Activated T-cell treated with anti-CD3 and anti-CD28 coated beads for 4 hours (primary cell): ENCODE measurements around the gene EDEM1.
"Not testable (repeated sequence)": the region's sequence is repeated elsewhere in the genome, so short reads cannot be mapped to it uniquely, and the experiment has no call there.

Source experiments
- DNase-seq: peaks from one replicate; pipeline ENCODE4 v3.0.0-alpha.2; 2020

EDEM1 gene

DNA sequence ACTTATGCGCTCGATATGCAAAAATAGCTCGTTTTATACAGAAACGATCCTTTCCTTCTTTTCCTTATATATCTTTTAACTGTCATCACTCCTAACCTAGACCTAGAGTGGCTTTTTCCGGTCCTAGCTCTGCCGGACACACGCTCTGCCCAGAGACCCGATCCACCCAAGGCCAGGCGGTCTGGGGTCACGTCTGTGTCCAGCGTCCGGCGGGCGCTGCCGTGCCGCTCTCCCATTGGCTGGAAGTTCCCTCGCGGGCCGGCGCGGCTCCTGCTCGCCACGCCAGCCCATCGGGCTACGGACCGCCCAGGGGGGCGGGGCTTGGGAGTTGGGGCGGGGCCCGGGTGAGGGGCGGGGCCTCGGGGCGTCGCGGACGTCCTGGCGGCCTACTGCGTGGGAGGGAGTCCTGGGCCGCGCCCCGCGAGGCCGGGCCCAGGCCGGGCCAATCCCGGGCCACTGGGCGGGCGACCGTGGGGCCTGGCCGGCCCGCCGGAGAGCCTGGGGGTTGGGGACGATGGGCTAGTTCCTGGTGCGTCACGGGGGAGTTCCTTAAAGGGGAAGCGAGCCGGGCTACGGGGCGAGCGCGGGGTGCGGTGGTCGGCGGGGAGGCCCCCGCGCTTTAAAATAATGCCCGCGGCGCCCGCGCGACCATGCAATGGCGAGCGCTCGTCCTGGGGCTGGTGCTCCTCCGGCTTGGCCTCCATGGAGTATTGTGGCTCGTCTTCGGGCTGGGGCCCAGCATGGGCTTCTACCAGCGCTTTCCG lies at the start of gene EDEM1:
Gene EDEM1 (plus strand): TSS at position 552 of the 764 bp plus-strand sequence. CDS start 99 bp downstream, at position 651.
- DNase-seq = peak; percentile 94

DNA sequence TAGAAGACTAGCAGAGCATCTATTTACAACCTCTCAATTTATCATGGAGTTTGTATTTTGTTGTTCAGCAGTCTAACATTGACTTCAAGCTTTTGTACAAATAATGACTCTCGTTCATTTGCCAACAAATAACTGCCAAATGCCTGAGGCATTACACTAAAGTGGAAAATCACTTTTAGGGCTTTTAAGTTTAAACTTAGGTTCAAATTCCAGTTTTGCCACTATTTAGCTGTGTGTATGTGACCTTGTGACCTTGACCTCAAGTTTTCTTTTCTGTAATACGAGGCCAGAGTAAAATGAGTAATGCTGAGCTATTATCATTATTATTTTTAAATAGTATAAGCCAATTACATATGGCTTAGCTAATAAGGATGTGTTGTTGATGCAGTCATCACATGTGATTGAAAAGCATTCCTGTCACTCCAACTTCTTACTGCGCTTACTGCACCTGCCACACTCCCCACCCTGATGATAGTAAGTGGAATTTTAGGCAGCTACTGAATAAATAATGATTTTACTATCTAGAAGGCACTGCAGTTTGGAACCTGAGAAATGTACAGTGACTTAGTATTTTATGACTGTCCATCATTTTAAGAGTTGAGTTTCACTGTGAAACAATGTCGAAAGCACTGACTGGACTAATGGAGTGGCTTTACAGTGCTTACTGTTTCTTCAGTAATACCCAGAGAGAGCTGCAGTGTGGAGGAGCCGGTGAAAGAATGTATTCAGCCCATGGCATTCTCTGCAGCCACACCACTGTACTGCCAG lies 49.1 kb upstream of the EDEM1 start:
- DNase-seq = no peak

DNA sequence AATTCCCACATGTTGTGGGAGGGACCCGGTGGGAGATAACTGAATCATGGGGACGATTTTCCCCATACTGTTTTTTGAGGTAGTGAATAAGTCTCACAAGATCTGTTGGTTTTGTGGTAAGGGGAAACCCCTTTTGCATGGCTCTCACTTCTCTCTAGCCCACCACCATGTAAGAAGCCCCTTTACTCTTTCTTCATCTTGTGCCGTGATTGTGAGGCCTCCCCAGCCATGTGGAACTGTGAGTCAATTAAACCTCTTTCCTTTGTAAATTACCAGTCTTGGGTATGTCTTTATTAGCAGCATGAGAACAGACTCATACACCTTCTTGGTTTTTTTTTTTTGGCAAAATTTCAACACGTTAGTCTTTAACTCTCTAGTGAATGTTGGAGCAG lies 47.3 kb upstream of the EDEM1 start:
- no peak for DNase-seq

DNA sequence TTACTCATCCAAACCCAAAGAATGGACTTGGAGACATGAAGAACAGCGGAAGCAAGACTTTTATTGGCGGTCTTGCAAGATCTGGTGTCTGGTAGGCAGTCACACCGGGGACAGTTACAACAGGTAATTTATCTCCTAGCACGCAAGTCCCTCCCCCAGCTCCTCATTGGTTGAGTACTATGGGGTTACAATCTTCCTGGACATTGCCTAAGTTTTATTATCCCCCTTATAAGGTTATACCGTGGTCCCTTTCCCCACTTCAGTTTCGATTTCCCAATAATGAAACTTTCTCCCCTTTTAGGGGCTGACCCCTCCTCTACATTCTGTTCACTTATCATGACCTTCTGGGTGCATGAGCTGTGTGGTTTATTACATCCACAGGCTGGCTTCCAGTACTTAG lies 46.7 kb upstream of the EDEM1 start:
- DNase-seq = no peak

DNA sequence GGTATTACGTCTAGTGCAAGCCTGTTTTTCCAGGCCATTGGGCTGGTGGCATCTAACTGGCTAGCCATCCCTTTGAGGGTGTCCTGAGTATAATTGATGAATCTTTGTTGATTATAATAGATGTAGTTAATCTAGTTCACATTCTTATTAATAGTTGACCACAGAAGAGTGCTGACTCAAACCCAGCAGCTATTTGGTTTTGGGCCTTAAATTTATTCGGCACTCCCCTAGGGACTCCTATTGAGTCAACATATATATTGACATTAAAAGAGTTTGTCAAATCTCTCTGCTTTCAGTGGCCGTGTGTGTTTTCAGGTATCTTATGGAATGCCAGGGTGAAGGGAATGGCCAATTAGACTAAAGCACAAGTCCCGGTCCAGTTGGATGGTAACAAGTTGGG lies 45.7 kb upstream of the EDEM1 start:
- DNase-seq = no peak

DNA sequence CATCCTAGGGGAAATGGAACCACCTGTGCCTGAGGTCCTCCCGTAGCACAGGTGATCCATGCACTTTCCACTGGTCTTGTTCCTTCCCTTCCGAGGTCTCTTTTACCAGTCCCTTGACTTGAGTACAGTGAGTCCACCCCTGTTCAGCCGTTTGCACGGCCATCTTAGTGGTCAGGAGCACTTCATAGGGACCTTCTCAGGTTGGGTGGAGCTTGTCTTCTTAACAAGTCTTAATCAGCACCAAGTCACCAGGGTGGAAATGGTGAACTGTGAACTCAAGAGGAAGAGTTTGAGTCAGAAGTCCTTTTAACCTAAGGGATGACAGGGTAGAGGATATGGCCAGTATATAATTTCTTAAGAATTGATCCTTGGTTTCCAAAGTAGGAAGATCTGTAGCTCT lies 44.0 kb upstream of the EDEM1 start:
- DNase-seq = no peak

DNA sequence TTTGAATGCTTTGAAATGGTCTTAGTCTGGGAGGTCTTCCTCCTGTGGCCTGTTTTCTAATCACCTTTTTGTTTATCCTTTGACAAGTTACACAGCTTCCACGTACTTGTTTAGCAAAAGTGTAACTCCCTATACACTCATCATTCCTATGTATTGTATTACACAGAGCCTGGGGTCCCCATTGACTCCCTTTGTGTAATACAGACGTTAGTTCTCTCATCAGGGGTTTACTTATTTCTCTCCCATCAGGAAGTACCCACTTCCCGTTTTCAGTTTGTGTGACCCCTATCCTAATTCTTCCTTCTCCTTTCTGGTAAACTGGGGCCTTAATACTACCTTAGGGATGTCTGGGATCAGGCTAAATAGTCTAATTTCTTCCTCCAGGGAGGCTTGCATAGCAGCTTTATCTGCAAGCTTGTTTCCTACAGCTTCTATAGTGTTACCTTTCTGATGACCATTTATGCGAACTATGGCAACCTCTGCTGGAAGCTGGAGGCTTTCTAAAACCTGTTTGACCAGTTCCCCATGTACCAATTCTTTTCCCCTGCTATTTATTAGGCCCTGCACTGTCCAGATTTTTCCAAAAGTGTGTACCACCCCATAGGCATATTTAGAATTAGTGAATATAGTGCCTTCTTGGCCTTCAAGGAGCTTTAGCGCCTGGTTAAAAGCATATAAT lies 43.1 kb upstream of the EDEM1 start:
- DNase-seq = no peak

DNA sequence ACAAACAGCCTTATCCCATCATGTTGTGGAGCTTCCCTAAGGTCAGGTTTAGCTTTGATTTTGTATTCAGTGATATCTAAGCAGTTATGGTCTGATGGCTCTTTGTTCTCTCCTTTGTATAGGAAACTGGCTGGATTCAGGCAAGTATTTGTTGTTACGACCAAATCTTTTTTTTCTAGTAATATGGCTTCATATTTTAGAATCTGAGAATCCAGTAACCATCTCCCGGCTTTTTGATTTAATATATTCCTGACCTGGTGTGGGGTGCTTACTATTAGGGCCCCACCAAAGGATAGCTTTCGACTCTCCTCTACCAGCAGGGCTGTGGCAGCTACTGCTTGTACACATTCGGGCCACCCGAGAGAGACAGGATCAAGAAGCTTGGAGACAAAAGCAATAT lies 42.4 kb upstream of the EDEM1 start:
- DNase-seq = no peak

DNA sequence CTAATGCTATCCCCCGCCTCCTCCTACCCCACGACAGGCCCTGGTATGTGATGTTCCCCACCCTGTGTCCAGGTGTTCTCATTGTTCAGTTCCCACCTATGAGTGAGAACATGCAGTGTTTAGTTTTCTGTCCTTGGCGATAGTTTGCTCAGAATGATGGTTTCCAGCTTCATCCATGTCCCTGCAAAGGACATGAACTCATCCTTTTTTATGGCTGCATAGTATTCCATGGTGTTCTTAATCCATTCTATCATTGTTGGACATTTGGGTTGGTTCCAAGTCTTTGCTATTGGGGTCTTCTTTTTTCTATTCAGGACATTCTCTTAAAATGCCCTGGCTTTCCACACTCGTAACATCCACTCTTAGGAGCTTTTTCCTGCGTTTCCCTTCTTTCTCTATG lies 40.4 kb upstream of the EDEM1 start:
- DNase-seq = not testable (repeated sequence)

DNA sequence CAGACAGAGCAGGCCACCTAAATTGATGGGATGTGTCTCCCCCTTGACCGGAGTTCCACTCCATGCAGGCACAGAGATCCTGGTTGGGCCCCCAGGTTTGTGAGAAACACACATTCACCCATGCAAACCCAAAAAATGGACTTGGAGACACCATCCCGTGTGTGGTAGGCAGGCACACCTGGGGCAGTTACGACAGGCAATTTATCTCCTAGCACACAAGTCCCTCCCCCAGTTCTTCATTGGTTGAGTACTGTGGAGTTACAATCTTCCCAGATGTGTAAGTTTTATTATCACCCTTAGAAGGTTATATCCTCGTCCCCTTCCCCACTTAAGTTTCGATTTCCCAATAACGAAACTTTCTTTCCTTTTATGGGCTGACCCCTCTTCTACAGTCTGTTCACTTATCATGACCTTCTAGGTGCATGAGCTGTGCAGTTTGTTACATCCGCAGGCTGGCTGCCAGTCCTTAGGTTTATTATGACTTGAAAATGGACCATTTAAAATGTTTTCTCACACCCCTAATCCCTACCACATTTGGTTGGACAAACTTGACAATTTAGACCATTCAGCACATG lies 38.1 kb upstream of the EDEM1 start:
- no peak for DNase-seq

DNA sequence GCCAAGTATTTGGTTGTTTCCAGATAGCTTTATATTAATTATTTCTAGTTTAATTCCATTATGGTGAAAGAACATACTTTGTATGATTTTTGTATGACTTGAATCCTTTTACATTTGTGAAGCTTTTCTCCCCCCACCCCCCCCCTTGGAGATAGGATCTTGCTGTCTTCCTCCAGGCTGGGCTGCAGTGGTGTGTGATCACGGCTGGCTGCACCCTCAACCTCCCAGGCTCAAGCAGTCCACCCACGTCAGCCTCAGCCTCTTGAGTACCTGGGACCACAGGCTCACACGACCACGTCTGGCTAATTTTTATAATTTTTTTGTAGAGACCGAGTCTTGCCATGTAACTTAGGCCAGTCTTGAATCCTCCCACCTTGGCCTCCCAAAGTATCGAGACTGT lies 35.9 kb upstream of the EDEM1 start:
- no peak for DNase-seq

DNA sequence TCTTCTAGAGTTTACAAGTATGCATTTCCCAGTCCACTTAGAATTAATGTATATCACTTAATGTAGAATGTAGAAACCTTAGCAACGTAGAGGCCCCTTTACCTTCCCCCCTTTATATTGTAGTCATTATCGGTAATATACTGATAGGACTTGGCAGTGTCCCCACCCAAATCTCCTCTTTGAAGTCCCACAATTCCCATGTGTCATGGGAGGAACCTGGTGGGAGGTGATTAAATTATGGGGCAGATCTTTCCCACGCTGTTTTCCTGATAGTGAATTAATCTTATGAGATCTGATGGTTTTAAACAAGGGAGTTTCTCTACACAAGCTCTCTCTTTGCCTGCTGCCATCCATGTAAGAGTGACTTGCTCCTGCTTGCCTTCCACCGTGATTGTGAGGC lies 34.4 kb upstream of the EDEM1 start:
- DNase-seq = no peak

DNA sequence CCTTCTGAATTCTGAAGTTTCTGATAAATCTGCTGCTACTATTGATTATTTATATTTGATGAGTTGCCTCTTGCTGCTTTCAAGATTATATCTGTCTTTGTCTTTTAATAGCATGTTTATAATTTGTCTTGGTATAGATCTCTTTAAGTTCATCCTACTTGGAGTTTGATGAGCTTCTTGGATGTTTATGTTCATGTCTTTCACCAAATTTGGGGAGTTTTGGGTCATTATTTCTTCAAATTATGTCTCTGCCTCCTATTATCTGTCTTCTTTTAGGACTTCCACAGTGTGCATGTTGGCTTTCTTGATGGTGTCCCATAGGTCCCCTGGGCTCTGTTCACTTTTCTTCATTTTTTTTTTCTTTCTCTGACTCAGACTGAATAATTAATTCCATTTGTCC lies 32.3 kb upstream of the EDEM1 start:
- DNase-seq = no peak

DNA sequence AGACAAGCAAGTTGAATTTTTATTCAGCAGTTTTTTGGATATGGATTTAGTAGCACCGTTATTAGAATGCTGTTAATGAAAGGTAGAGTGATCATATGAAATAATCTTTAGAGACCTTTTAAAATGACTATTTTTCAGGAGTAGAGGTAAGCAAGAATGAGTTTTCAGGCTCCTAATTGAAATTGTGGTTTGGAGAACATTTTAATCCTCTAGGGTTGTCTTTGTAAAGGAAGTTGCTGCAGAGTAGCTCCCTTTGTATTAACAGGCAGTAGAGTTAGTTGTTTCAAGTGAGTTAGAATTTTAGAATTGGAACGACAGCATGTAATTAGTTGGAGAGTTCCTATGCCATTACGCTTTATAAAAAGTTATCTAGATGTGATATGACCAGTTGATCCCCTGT lies 27.2 kb upstream of the EDEM1 start:
- no peak for DNase-seq

DNA sequence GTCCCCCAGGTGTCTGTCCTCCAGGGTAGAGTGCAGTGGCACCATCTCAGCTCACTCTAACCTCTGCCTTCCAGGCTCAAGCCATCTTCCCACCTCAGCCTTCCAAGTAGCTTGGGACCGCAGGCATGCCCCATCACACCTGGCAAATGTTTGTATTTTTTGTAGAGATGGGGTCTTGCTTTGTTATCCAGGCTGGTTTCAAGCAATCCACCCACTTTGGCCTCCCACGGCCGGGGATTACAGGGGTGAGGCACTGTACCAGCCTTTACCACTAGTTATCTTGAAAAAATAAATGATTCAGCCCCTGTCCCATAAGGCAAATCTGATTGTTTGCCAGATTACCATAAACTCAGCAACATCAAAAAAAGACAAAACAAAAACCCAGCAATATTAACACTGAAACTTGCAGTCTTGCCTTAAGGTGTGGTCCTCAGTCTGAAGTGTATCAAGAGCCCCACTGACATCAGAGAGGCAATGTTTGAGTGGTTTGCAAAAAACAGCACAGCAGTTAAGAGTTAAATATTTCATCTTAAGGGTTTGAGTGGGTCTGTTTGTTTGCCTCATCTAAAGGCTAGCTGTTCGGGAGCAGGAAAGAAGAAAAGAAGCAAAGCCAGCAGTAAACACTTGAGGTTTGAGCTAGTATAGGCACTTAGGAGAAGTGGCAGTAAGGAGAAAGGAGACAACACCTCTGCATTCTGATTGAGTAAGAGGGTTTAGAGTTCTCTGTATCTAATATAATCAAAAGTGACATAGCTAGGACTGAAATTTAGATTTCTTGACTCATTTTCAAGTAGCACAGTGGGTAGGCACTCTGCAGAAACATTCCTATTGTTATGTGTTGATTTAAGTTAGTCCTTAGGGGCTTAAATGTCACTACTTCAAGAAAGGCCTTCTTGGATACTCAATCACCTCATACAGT lies 26.3 kb upstream of the EDEM1 start:
- DNase-seq = no peak

DNA sequence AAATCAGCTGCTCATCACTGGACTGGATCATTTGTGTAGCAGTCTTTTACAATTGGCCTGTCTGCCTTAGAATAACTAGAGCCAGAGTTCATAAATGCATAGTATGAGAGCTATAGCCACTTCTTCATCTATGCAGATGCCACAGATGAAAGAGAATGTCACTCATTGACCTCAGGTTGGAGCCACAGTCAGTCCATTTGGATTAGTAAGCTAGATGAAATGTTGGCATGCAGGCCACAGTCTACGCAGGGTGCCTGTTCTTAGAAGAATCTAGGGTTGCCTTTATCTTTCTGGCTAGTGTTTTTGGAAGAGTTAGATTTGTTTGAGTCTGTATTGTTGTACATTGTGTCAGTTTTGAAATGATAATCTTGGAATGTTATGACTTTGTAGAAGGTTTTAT lies 25.4 kb upstream of the EDEM1 start:
- no peak for DNase-seq

DNA sequence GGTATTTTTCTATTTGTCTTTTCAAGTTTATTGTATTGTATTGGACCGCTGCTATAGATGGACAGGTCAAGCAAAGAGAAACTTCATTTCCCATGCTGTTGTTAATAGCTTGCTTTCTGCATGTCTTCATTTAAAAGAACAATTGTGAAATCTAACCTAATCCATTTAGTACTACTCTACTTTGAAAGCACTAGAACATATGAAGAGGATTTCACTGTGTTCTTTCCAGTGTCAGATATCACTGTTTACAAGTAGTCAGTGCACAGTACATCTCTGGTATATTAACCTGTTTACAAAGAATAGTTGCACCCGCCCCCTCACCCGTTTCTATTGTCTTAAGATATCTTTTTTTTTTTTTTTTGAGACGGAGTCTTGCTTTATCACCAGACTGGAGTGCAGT lies 21.8 kb upstream of the EDEM1 start:
- no peak for DNase-seq

DNA sequence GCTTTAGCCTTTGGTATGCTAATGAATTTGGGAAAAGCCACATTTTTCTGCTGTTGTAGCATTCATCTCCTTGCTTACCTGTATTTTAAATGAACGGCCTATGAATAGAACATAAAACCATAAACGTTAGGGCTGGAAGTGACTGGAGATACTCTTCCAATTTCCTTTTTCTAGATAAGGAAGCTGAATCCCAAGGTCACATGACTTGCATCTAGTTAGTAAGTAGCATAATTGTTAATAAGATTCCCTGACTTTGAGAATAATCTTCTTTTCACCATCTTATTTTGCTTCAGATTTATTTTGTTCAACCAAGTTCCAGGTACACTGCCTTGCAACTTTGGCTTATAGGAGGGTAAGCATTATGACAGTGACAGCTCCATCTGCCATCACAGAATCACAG lies 20.7 kb upstream of the EDEM1 start:
- no peak for DNase-seq

DNA sequence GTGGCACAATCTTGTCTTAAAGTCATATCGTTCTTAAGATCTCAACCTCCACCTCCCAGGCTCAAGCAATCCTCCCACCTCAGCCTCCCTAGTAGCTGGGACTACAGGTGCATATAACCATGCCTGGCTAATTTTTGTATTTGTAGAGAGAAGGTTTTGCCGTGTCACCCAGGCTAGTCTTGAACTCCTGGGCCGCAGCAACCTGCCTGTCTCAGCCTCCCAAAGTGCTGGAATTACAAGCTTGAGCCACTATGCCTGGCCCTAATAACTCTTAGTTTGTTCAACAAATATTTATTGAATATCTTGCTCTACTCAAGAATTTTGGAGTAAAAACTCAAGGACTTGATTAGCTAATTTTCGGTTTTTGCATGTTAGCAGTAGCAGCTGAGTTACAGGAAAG lies 19.4 kb upstream of the EDEM1 start:
- DNase-seq = no peak

DNA sequence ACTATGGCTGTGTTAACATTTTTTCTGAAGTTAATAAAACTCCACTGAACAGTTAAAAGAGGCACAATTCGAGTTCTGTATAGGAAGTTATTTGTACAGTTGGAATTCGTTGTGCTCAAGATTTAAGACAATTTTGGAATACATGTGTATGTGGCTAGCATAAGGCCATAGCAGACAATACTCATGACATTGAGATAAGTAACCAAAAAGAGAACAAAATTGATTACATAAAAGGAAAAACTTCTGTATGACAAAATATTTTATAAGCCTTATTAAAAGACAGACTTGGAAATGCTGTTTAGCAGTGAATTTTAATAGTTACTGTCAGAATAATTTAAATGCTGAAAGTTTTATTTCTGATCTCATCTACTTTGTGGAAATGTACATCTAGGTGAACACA lies 17.7 kb upstream of the EDEM1 start:
- no peak for DNase-seq

DNA sequence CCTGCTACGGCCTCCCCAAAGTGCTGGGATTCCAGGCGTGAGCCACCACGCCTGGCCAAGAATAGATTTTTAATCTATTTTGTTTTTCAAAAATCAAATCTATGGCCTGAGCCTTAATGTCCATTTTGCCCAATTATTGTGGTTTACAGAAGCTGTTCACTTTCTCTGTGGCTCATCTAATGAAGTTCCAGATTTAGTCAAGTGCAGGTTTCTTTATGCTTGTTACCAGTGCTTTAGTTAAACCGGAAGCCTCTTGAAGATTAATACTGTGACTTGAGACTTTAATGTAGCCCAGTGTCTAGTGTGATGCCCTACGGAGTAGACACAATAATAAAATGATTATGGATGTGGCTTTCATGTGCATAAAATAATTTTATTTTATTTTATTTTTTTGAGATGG lies 16.5 kb upstream of the EDEM1 start:
- DNase-seq = no peak

DNA sequence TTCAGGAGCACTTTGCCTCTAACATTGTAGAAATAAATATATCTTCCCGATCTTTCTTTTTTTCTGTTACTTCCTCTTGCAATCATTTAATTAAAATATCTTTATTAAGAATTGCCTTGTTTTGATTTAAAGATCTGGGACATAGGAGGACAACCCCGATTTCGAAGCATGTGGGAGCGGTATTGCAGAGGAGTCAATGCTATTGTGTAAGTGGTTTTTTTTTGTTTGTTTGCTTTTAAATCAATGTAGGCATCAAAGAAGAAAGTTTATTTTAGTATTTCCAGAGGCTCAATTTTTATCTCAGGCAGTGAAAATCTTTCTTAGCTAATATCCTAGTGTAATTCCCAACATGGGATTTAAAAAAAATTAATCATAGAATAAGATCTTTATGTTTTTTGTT lies 15.5 kb upstream of the EDEM1 start:
- no peak for DNase-seq

DNA sequence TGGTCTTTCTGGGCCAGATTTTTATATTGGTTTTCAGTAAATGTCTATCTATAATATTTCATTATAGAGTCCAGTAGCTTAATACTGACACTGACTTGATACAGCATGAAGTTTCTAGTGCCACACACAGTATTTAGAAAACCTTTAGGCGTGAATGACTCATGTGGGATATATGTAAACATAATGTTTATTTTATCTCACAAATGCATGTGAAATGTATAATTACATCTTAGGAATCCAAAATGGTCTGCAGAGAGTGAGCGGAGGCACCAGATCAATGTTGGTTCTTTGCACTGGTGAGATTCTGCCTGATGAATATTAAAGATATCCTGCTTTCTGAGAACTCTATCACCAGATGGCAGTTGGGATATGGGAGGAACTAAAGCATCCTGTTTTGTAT lies 8.5 kb upstream of the EDEM1 start:
- DNase-seq = not testable (repeated sequence)
